PFSK-1 (cell line): Measurements from ENCODE around the gene DUOX2.

Source experiments
- FOXP2 ChIP-seq: optimal IDR thresholded peaks from 2 replicates; pipeline ENCODE3; 2011; ENCODE audit warnings: borderline replicate concordance, control low read depth, inconsistent platforms; ENCODE audit not compliant: insufficient read depth; ENCODE audit errors: extremely low read length, extremely low read depth
- POLR2AphosphoS5 ChIP-seq: IDR thresholded peaks from 2 replicates; pipeline ENCODE4 v1.6.1; 2012; ENCODE audit warnings: low read depth, mild to moderate bottlenecking, control low read depth, low read length, moderate library complexity
- TAF1 ChIP-seq: IDR thresholded peaks from 2 replicates; pipeline ENCODE4 v1.6.1; 2012; ENCODE audit warnings: low read length, control low read depth, borderline replicate concordance; ENCODE audit not compliant: insufficient read depth
- TF ChIP-seq, protein P1 (sequence below), 2 experiments: IDR thresholded peaks; 2 replicates each; pipeline versions ENCODE4 v1.6.1 to v1.8.0; 2011 to 2012; ENCODE audit warnings: low read depth in 2 of 2, low read length in 2 of 2, control low read depth in 1 of 2, inconsistent platforms in 1 of 2, mild to moderate bottlenecking in 1 of 2, moderate library complexity in 1 of 2; ENCODE audit not compliant: insufficient read depth in 1 of 2

DNA sequence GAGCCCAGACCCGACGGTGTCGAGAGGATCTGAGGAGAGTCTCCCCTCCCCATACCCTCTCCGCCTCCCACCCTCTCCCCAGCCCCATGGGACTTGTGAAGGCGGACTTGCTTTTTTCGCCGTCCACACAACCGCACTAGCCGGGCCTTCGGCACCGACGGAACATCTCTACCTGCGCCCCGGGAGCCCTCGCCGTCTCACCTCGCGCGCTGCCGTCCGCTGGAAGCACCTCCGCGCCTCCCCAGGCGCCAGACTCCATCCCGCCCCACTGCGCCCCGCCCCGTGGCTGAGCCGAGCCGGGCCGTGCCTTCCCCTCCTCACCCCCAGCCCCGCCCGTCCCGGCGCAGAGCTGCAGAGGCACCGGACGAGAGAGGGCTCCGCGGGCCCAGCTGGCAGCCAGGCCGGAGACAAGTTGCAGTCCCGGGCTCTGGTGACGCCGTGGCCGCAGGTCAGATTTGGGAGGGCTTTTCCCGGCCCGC lies 15.7 kb upstream of the DUOX2 start, which contains the start of the genes DUOX1 and DUOXA1:
- no peak for TF ChIP-seq POLR2AphosphoS5
- no peak for TF ChIP-seq TAF1
- no peak for TF ChIP-seq FOXP2
- TF ChIP-seq, protein P1, sequence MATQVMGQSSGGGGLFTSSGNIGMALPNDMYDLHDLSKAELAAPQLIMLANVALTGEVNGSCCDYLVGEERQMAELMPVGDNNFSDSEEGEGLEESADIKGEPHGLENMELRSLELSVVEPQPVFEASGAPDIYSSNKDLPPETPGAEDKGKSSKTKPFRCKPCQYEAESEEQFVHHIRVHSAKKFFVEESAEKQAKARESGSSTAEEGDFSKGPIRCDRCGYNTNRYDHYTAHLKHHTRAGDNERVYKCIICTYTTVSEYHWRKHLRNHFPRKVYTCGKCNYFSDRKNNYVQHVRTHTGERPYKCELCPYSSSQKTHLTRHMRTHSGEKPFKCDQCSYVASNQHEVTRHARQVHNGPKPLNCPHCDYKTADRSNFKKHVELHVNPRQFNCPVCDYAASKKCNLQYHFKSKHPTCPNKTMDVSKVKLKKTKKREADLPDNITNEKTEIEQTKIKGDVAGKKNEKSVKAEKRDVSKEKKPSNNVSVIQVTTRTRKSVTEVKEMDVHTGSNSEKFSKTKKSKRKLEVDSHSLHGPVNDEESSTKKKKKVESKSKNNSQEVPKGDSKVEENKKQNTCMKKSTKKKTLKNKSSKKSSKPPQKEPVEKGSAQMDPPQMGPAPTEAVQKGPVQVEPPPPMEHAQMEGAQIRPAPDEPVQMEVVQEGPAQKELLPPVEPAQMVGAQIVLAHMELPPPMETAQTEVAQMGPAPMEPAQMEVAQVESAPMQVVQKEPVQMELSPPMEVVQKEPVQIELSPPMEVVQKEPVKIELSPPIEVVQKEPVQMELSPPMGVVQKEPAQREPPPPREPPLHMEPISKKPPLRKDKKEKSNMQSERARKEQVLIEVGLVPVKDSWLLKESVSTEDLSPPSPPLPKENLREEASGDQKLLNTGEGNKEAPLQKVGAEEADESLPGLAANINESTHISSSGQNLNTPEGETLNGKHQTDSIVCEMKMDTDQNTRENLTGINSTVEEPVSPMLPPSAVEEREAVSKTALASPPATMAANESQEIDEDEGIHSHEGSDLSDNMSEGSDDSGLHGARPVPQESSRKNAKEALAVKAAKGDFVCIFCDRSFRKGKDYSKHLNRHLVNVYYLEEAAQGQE (IDR thresholded peaks at IDR 0.05; ENCODE audit: insufficient read depth in 1 of 2, low read depth in 2 of 2, low read length in 2 of 2), result no peak
